Measurements from ENCODE around the gene PIP4K2A. TPM values are rescaled to one million over a fixed set of nuclear protein-coding genes. Genes with fewer than 3 reads are reported as not detected.
"Not testable (repeated sequence)": the region's sequence is repeated elsewhere in the genome, so short reads cannot be mapped to it uniquely, and the experiment has no call there.

PIP4K2A gene
- total RNA-seq, 1 experiment from 2014 or later, result 25.1 TPM

GRCh38 chr10:22534849-22535604 is 179.4 kb downstream of the PIP4K2A start:
- no peak for DNase-seq (ENCODE audit: extremely low read depth, low read depth)

DNA sequence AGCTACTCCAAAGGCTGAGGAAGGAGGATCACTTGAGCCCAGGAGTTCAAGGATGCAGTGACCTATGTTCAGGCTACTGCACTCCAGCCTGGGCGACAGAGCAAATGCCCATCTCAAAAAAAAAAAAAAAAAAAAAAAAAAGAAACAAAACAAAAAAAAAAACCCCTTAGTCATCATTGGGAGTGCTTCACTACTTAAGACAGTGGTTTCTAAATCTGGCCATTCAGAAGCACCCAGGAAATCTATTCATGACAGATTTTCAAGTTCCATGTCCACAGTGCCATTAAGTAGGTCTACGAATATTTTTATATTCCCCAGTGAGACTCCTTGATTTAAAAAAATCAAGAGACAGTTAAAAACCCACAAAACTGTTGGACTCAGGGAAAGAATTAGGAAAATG is 182.9 kb downstream of the PIP4K2A start:
- no peak for DNase-seq (ENCODE audit: extremely low read depth, low read depth)

DNA sequence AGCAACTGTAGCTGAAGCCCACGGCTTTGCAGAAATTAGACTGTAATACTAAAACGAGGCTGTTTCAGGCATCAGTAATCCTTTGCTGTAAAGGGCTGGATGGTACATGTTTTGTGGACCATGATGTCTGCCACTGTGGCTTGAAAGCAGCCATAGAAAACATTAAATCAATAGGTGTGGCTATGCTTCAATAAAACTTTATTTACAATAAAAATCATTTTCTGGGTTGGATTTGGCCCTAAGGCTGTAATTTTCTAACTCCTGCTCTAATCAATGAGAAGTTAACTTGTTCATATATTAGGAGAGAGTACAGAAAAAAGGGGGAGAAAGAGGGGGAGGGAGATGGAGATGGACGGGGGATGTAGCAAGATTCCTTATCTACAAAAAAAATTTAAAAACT is 183.4 kb downstream of the PIP4K2A start:
- DNase-seq (ENCODE audit: extremely low read depth, low read depth), result no peak

DNA sequence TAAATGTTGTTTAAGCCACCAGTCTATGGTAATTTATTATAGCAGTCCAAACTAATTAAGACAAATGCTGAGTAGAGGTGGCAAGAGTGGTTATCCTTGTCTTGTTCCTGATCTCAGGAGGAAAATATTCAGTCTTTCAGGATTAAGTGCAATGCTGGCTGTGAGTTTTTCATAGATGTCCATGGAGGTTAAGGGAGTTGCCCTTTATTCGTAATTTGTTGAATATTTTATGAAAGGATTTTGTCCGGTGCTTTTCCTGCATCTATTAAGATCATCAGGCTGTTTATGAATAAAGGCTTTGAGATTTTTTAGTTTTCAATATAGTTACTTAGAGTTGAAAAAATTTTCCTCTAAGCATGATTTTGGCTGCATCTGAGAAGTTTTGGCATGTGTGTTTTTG is 186.9 kb downstream of the PIP4K2A start:
- DNase-seq (ENCODE audit: extremely low read depth, low read depth), result no peak

DNA sequence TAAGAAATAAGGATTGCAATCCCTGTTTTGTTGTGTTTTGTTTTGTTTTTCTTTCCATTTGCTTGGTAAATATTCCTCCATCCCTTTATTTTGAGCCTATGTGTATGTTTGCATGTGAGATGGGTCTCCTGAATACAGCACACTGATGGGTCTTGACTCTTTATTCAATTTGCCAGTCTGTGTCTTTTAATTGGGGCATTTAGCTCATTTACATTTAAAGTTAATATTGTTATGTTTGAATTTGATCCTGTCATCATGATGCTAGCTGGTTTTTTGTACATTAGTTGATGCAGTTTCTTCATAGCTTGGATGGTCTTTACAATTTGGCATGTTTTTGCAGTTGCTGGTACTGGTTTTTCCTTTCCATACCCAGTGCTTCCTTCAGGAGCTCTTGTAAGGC is 190.0 kb downstream of the PIP4K2A start:
- DNase-seq (ENCODE audit: extremely low read depth, low read depth), result not testable (repeated sequence)

- DNase-seq (ENCODE audit: extremely low read depth, low read depth), result not testable (repeated sequence)
These were observed 193.7 kb downstream of the PIP4K2A start for GRCh38 chr10:22520645-22521044.

DNA sequence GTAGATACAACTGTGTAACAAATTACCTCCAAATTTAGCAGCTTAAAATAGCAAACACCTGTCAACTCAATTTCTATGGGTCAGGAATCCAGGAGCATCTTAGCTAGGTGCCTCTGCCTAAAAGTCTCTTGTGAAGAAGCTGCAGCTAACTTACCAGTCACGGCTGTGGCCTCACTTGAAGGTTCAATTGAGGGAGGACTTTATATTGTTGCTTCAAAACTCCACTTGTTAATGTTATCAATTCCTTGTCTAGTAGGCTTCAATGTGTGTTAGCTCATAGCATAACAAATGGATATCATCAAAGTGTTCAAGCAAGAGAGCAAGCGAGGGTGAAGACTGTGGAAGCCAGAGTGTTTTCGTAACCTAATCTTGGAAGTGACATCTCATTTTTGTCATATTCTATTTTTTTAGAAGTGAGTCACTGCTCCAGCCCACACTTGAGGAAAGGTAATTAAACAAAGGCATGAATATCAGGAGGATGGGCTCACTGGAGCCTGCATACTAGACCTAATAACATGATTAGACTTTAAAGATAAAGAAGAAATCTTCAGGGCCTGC is 196.1 kb downstream of the PIP4K2A start:
- no peak for DNase-seq (ENCODE audit: extremely low read depth, low read depth)

DNA sequence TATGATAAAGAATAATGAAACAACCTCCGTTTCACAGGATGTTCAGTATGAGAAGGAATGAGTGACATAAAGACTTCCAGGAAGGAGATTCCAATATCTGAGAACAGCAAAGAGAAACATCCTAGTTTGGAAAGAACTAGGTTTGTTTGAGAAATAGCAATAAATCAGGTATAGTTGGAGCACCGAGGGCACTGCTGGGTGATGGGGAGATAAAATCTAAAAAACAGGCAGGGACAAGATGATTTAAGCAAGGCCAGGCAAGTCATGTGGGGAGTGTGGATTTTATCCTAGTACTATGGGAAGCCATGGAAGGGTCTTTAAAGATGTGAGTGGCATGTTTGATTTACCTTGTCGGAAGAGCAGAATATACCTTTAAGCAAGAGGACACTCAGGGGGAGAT is 199.4 kb downstream of the PIP4K2A start:
- no peak for DNase-seq (ENCODE audit: extremely low read depth, low read depth)

DNA sequence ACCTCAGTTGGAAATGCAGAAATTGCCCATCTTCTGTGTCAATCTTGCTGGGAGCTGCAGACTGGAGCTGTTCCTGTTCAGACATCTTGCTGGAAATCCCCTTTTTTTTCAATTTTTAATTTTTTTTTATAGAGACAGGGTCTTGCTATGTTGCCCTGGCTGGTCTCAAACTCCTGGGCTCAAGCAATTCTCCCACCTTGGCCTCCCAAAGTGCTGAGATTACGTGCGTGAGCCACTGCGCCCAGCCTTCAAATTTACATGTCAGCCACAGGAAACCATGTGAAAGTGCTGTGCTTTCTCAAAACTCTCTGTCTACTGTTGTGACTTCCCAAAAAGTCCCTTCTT is 200.0 kb downstream of the PIP4K2A start:
- not testable (repeated sequence) for DNase-seq (ENCODE audit: extremely low read depth, low read depth)

DNA sequence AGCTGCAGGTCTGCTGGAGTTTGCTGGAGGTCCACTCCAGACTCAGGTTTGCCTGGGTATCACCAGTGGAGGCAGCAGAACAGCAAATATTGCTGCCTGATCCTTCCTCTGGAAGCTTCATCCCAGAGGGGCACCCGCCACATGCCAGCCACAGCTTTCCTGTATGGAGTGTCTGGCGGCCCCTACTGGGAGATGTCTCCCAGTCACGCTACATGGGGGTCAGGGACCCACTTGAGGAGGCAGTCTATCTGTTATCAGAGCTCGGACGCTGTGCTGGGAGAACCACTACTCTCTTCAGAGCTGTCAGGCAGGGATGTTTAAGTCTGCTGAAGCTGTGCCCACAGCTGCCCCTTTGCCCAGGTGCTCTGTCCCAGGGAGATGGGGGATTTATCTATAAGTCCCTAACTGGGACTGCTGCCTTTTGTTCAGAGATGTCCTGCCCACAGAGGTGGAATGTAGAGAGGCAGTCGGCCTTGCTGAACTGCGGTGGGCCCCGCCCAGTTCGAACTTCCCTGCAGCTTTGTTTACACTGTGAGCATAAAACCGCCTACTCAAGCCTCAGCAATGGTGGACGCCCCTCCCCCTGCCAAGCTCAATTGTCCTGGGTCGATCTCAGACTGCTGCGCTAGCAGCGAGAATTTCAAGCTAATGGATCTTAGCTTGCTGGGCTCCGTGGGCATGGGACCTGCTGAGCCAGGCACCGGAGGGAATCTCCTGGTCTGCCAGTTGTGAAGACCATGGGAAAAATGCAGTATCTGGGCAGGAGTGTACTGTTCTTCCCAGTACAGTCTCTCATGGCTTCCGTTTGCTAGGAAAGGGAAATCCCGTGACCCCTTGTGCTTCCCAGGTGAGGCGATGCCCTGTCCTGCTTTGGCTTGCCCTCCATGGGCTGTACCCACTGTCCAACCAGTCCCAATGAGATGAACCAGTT is 200.6 kb downstream of the PIP4K2A start:
- not testable (repeated sequence) for DNase-seq (ENCODE audit: extremely low read depth, low read depth)

- DNase-seq (ENCODE audit: extremely low read depth, low read depth), result not testable (repeated sequence)
These were observed 202.4 kb downstream of the PIP4K2A start for GRCh38 chr10:22512015-22512414.

DNA sequence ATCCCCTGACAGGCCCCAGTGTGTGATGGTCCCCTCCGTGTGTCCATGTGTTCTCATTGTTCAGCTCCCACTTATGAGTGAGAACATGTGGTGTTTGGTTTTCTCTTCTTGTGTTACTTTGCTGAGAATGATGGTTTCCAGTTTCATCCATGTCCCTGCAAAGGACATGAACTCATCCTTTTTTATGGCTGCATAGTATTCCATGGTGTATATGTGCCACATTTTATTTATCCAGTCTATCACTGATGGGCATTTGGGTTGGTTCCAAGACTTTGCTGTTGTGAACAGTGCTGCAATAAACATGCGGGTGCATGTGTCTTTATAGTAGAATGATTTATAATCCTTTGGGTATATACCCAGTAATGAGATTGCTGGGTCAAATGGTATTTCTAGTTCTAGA is 206.2 kb downstream of the PIP4K2A start:
- not testable (repeated sequence) for DNase-seq (ENCODE audit: extremely low read depth, low read depth)

GRCh38 chr10:22505911-22506685 is 208.3 kb downstream of the PIP4K2A start:
- DNase-seq (ENCODE audit: extremely low read depth, low read depth), result no peak

GRCh38 chr10:22504766-22505165 is 209.6 kb downstream of the PIP4K2A start:
- DNase-seq (ENCODE audit: extremely low read depth, low read depth), result no peak

GRCh38 chr10:22503315-22504088 is 210.9 kb downstream of the PIP4K2A start:
- DNase-seq (ENCODE audit: extremely low read depth, low read depth), result no peak

- no peak for DNase-seq (ENCODE audit: extremely low read depth, low read depth)
These were observed 212.5 kb downstream of the PIP4K2A start for GRCh38 chr10:22501863-22502262.

DNA sequence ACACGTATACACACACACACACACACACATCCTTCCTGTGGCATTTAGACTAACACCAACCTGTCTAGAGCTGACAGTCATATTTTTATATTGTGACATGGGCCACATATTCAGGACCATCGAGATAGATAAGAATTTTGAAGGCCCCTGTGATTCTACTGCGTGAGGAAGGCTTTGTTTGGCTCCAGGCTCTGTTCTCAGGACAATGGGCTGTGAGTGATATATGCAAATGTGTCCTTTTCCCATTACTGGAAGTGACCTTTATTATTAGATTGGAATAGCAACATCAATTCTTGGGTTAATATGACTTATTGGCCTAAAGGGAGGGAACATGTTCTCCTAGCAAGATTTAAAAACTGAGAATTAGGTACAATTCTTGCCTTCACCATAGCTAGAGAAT is 213.0 kb downstream of the PIP4K2A start:
- no peak for DNase-seq (ENCODE audit: extremely low read depth, low read depth)

DNA sequence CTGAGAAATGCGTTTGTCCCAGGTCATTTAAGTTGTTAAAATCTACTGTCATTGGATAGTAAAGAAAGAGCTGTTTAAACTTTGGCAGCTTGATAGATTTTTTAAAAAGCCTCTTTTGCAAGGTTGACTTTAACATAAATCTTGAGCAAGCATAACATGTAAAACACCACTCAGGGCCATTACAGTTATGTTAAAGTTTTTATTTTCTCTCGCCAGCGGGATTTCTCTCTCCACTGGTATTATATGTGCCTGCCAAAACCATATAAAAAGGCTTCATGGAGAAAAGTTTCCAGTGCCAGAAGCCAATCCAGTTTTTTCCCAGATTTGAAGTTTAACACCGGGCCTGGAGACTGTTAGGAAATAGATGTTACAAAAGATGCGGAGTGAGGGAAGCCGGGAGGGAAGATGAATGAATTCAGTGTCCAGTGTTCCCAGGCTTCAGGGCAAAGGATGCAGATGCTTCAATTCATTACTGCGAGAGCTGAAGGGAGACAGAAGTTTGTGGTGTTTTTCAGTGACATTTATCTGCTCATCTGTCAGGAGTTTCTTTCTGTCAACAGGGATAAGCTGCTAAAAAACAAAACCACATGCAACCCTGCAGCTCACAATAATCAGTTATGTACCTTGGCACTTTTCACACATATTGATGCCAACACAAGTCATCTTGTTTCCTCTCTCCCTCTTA is 213.6 kb downstream of the PIP4K2A start:
- no peak for DNase-seq (ENCODE audit: extremely low read depth, low read depth)

- not testable (repeated sequence) for DNase-seq (ENCODE audit: extremely low read depth, low read depth)
These were observed 214.4 kb downstream of the PIP4K2A start for GRCh38 chr10:22499973-22500372.
